Measurements from ENCODE around the gene GYG2.

DNA sequence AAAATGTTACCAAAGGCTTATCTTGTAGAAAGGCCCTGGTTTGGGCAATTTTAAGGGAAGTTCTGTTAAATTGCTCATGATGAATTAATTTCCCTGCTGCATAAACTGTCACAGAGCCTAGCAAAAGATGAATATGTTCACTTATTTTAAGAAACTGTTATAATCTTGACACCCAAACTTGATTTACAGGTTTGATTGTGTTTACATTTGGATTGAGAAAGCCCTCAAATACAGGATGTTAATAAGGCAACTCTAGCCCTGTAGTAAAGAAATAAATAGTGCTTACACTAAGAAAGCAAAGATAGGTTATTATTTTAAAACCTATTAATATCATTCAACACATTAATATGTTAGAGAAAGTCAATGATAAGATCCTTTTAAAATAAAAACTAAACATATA, 18.3 kb downstream of the GYG2 start:
- TF ChIP-seq, protein P1, sequence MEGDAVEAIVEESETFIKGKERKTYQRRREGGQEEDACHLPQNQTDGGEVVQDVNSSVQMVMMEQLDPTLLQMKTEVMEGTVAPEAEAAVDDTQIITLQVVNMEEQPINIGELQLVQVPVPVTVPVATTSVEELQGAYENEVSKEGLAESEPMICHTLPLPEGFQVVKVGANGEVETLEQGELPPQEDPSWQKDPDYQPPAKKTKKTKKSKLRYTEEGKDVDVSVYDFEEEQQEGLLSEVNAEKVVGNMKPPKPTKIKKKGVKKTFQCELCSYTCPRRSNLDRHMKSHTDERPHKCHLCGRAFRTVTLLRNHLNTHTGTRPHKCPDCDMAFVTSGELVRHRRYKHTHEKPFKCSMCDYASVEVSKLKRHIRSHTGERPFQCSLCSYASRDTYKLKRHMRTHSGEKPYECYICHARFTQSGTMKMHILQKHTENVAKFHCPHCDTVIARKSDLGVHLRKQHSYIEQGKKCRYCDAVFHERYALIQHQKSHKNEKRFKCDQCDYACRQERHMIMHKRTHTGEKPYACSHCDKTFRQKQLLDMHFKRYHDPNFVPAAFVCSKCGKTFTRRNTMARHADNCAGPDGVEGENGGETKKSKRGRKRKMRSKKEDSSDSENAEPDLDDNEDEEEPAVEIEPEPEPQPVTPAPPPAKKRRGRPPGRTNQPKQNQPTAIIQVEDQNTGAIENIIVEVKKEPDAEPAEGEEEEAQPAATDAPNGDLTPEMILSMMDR (conservative IDR thresholded peaks at IDR 0.05), result no peak
- TF ChIP-seq ZFX (IDR thresholded peaks at IDR 0.05), result no peak

Measured in C4-2B (cell line).